DOHH2 (cell line): ENCODE results near the gene RAD9B.
A peak's percentile ranks its signal among the peaks of the same experiment; 100 is the strongest.

Source experiments
- H3F3A ChIP-seq: fragments of 200-600 bp; sonication (generic), shearing (Covaris generic); 2 replicates; pipeline ENCODE4 v1.6.0; 2016; ENCODE audit warnings: antibody characterized with exemption, mild to moderate bottlenecking; ENCODE audit not compliant: control insufficient read depth, insufficient read depth
- H3K27ac ChIP-seq: fragments of 200-600 bp; sonication (generic); 2 replicates; pipeline ENCODE4 v1.5.1; 2014; ENCODE audit warnings: low read depth, mild to moderate bottlenecking, low read length, moderate library complexity
- H3K27me3 ChIP-seq: fragments of 200-600 bp; sonication (generic); 2 replicates; pipeline ENCODE4 v1.6.1; 2014; ENCODE audit warnings: mild to moderate bottlenecking, low read length, mixed read lengths; ENCODE audit not compliant: control insufficient read depth
- H3K36me3 ChIP-seq: fragments of 200-600 bp; sonication (generic); 2 replicates; pipeline ENCODE4 v1.6.1; 2014; ENCODE audit warnings: mild to moderate bottlenecking, low read length, moderate library complexity, mixed read lengths; ENCODE audit not compliant: control insufficient read depth
- H3K4me1 ChIP-seq: fragments of 200-600 bp; sonication (generic); 2 replicates; pipeline ENCODE4 v1.6.1; 2014; ENCODE audit warnings: mild to moderate bottlenecking, low read length, mixed read lengths; ENCODE audit not compliant: control insufficient read depth
- H3K4me2 ChIP-seq: fragments of 200-600 bp; sonication (generic); 2 replicates; pipeline ENCODE4 v1.6.0; 2014; ENCODE audit warnings: mild to moderate bottlenecking, low read length, moderate library complexity
- H3K4me3 ChIP-seq: fragments of 200-600 bp; sonication (generic); 2 replicates; pipeline ENCODE4 v1.5.1; 2014; ENCODE audit warnings: mild to moderate bottlenecking, low read length, mixed read lengths
- H3K79me2 ChIP-seq: fragments of 200-600 bp; sonication (generic); 2 replicates; pipeline ENCODE4 v1.6.1; 2014; ENCODE audit warnings: mild to moderate bottlenecking, low read length, mixed read lengths; ENCODE audit not compliant: control insufficient read depth
- H3K9me2 ChIP-seq: fragments of 200-600 bp; sonication (generic); replicated peaks from 2 replicates; pipeline ENCODE4 v1.6.1; 2014; ENCODE audit warnings: mild to moderate bottlenecking, low read length, mixed read lengths; ENCODE audit not compliant: control insufficient read depth
- H3K9me3 ChIP-seq: fragments of 200-600 bp; sonication (generic); 2 replicates; pipeline ENCODE4 v1.6.1; 2014; ENCODE audit warnings: antibody characterized with exemption, low read length, mixed read lengths; ENCODE audit not compliant: control insufficient read depth, insufficient read depth
- H4K20me1 ChIP-seq: fragments of 200-600 bp; sonication (generic); 2 replicates; pipeline ENCODE4 v1.6.0; 2014; ENCODE audit warnings: low read depth, mild to moderate bottlenecking, antibody characterized with exemption, low read length, moderate library complexity; ENCODE audit not compliant: control insufficient read depth, insufficient read depth
- EZH2phosphoT487 ChIP-seq: fragments of 200-600 bp; sonication (generic); IDR thresholded peaks from 2 replicates; pipeline ENCODE4 v1.6.1; 2017; ENCODE audit warnings: borderline replicate concordance, mild to moderate bottlenecking, antibody characterized with exemption, low read length, moderate library complexity, mixed read lengths
- TF ChIP-seq, protein P1 (sequence below): fragments of 200-600 bp; sonication (generic); IDR thresholded peaks from one replicate; pipeline ENCODE4 v1.5.1; 2014; ENCODE audit warnings: antibody characterized with exemption, mild to moderate bottlenecking, low read depth, low read length; ENCODE audit not compliant: poor library complexity, severe bottlenecking

RAD9B gene

DNA sequence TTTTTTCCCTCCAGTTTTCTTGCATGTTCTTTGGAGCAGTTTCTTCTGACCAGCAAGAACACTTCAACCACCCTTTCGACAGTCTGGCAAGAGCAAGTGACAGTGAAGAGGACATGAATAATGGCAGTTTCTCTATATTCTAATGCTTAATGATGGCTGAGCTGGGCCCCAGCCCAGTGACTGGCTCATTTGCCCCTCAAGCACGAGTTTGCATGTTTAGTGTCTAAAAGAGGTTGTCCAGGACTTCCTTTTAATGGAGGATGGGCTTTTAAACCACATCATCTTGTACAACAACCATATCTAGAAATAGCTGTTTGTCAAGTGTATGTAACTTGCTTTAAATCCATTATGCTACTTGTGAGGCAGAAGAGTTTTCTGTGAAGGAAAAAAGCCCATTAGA, 28.4 kb downstream of the RAD9B start:
- peak overlapping the region; percentile 57 for H3K4me2 ChIP-seq
- peaks cover 53% of the 10 kb centered on the region for H3K4me1 ChIP-seq
- TF ChIP-seq, protein P1, sequence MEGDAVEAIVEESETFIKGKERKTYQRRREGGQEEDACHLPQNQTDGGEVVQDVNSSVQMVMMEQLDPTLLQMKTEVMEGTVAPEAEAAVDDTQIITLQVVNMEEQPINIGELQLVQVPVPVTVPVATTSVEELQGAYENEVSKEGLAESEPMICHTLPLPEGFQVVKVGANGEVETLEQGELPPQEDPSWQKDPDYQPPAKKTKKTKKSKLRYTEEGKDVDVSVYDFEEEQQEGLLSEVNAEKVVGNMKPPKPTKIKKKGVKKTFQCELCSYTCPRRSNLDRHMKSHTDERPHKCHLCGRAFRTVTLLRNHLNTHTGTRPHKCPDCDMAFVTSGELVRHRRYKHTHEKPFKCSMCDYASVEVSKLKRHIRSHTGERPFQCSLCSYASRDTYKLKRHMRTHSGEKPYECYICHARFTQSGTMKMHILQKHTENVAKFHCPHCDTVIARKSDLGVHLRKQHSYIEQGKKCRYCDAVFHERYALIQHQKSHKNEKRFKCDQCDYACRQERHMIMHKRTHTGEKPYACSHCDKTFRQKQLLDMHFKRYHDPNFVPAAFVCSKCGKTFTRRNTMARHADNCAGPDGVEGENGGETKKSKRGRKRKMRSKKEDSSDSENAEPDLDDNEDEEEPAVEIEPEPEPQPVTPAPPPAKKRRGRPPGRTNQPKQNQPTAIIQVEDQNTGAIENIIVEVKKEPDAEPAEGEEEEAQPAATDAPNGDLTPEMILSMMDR: no peak
- no peak for TF ChIP-seq EZH2phosphoT487
- H3K4me3 ChIP-seq: peak overlapping the region; percentile 31
- H4K20me1 ChIP-seq: no peaks in the 10 kb centered on the region
- no peaks in the 10 kb centered on the region for H3K9me3 ChIP-seq
- H3K36me3 ChIP-seq: peaks cover 37% of the 10 kb centered on the region
- no peaks in the 10 kb centered on the region for H3K9me2 ChIP-seq
- peaks cover 11% of the 10 kb centered on the region for H3K79me2 ChIP-seq
- no peaks in the 10 kb centered on the region for H3K27me3 ChIP-seq
- H3F3A ChIP-seq: peaks cover 11% of the 10 kb centered on the region; the same call in 1 of the 2 replicates
- peak overlapping the region; percentile 79 for H3K27ac ChIP-seq

- Histone ChIP-seq H3K36me3 (peaks cover 50% of the 10 kb centered on the region), H3F3A (peaks cover 11% of the 10 kb centered on the region; the same call in 1 of the 2 replicates), H3K79me2 (peaks cover 19% of the 10 kb centered on the region), H3K4me1 (peaks cover 53% of the 10 kb centered on the region), H3K4me3 (peak overlapping the region; percentile 30), H3K27ac (peak overlapping the region; percentile 79), H3K27me3 (no peaks in the 10 kb centered on the region), H3K9me2 (no peaks in the 10 kb centered on the region), H3K4me2 (peak overlapping the region; percentile 57), H4K20me1 (no peaks in the 10 kb centered on the region), H3K9me3 (no peaks in the 10 kb centered on the region)
- TF ChIP-seq, protein P1: no peak
- no peak for TF ChIP-seq EZH2phosphoT487
Observed at GRCh38 chr12:110531741-110532333, 29.7 kb downstream of the RAD9B start.

- H3K27me3 ChIP-seq: no peaks in the 10 kb centered on the region
- TF ChIP-seq, protein P1: no peak
- TF ChIP-seq EZH2phosphoT487: no peak
- no peaks in the 10 kb centered on the region for H3K9me2 ChIP-seq
- peak overlapping the region; percentile 57 for H3K4me2 ChIP-seq
- H3K27ac ChIP-seq: peak overlapping the region; percentile 79
- H3K36me3 ChIP-seq: peaks cover 58% of the 10 kb centered on the region
- no peaks in the 10 kb centered on the region for H3K9me3 ChIP-seq
- peaks cover 11% of the 10 kb centered on the region; the same call in 1 of the 2 replicates for H3F3A ChIP-seq
- peaks cover 19% of the 10 kb centered on the region for H3K79me2 ChIP-seq
- H3K4me1 ChIP-seq: peaks cover 53% of the 10 kb centered on the region
- no peaks in the 10 kb centered on the region for H4K20me1 ChIP-seq
- H3K4me3 ChIP-seq: peak overlapping the region; percentile 30; the same call in 1 of the 2 replicates
Observed at GRCh38 chr12:110532644-110533043, 30.5 kb downstream of the RAD9B start.
